ENCODE results near the gene TUBB6. TPM values are rescaled to one million over a fixed set of nuclear protein-coding genes. Genes with fewer than 3 reads are reported as not detected.

Gene TUBB6
- total and polyA plus RNA-seq, 7 experiments from 2014 or later, result 0.70 to 16.5 (median 3.2) TPM

- POLR2A ChIA-PET, result no interaction called here
- no peaks in the 10 kb centered on the region for H3K4me1 ChIP-seq (ENCODE audit: control insufficient read depth in 2 of 2, insufficient read depth in 2 of 2, low read length in 2 of 2)
- Mint-ChIP-seq H3K9me3 (no peaks in the 10 kb centered on the region), H3K4me1 (peaks cover 0 to 3% (median 0%) of the 10 kb centered on the region in 7 donors), H3K27me3 (peaks cover 5 to 41% (median 20%) of the 10 kb centered on the region in 5 donors), H3K27ac (no peak overlapping the region), H3K4me3 (no peak overlapping the region), H3K36me3 (no peaks in the 10 kb centered on the region)
- CTCF ChIA-PET, result no interaction called here
- H3K27me3 ChIP-seq (ENCODE audit: control insufficient read depth in 2 of 2, insufficient read depth in 2 of 2, low read length in 2 of 2), result no peaks in the 10 kb centered on the region
- ATAC-seq (no peak), DNase-seq (no peak)
- H3K27ac ChIP-seq (ENCODE audit: low read depth, low read length), result no peak overlapping the region
- intact Hi-C loops (cut with micrococcal nuclease), result no loop called here
- no peaks in the 10 kb centered on the region for H3K9me3 ChIP-seq (ENCODE audit: control insufficient read depth in 2 of 3, low read length in 3 of 3)
- no peak overlapping the region for H3K4me3 ChIP-seq (ENCODE audit: low read length)
- no peaks in the 10 kb centered on the region for H3K36me3 ChIP-seq (ENCODE audit: control insufficient read depth in 2 of 3, insufficient read depth in 3 of 3, low read length in 3 of 3)
Observed at GRCh38 chr18:12283256-12283655, 24.8 kb upstream of the TUBB6 start.

GRCh38 chr18:12283666-12284065 lies 24.4 kb upstream of the TUBB6 start:
- H3K27ac ChIP-seq (ENCODE audit: low read depth, low read length), result no peak overlapping the region
- ChIA-PET POLR2A (no interaction called here), CTCF (no interaction called here)
- H3K27ac Mint-ChIP-seq, result no peak overlapping the region
- no peaks in the 10 kb centered on the region for H3K9me3 Mint-ChIP-seq
- ATAC-seq (no peak), DNase-seq (no peak)
- H3K36me3 ChIP-seq (ENCODE audit: control insufficient read depth in 2 of 3, insufficient read depth in 3 of 3, low read length in 3 of 3), result no peaks in the 10 kb centered on the region
- no peaks in the 10 kb centered on the region for H3K9me3 ChIP-seq (ENCODE audit: control insufficient read depth in 2 of 3, low read length in 3 of 3)
- no peak overlapping the region for H3K4me3 Mint-ChIP-seq
- H3K4me1 Mint-ChIP-seq, result peaks cover 0 to 3% (median 0%) of the 10 kb centered on the region in 7 donors
- H3K27me3 Mint-ChIP-seq, result peaks cover 9 to 43% (median 25%) of the 10 kb centered on the region in 5 donors
- no peak overlapping the region for H3K4me3 ChIP-seq (ENCODE audit: low read length)
- no peaks in the 10 kb centered on the region for H3K27me3 ChIP-seq (ENCODE audit: control insufficient read depth in 2 of 2, insufficient read depth in 2 of 2, low read length in 2 of 2)
- intact Hi-C loops (cut with micrococcal nuclease), result no loop called here
- H3K36me3 Mint-ChIP-seq, result no peaks in the 10 kb centered on the region
- H3K4me1 ChIP-seq (ENCODE audit: control insufficient read depth in 2 of 2, insufficient read depth in 2 of 2, low read length in 2 of 2), result no peaks in the 10 kb centered on the region

- H3K27me3 ChIP-seq (ENCODE audit: control insufficient read depth in 2 of 2, insufficient read depth in 2 of 2, low read length in 2 of 2), result no peaks in the 10 kb centered on the region
- no peaks in the 10 kb centered on the region for H3K9me3 ChIP-seq (ENCODE audit: control insufficient read depth in 2 of 3, low read length in 3 of 3)
- Mint-ChIP-seq H3K27ac (no peak overlapping the region), H3K4me3 (no peak overlapping the region), H3K27me3 (peaks cover 30 to 68% (median 48%) of the 10 kb centered on the region in 5 donors), H3K9me3 (no peaks in the 10 kb centered on the region), H3K36me3 (no peaks in the 10 kb centered on the region), H3K4me1 (peaks cover 0 to 3% (median 0%) of the 10 kb centered on the region in 7 donors)
- ATAC-seq (no peak), DNase-seq (no peak)
- POLR2A ChIA-PET, result no interaction called here
- H3K27ac ChIP-seq (ENCODE audit: low read depth, low read length), result no peak overlapping the region
- H3K4me1 ChIP-seq (ENCODE audit: control insufficient read depth in 2 of 2, insufficient read depth in 2 of 2, low read length in 2 of 2), result no peaks in the 10 kb centered on the region
- H3K36me3 ChIP-seq (ENCODE audit: control insufficient read depth in 2 of 3, insufficient read depth in 3 of 3, low read length in 3 of 3), result no peaks in the 10 kb centered on the region
- no peak overlapping the region for H3K4me3 ChIP-seq (ENCODE audit: low read length)
- intact Hi-C loops (cut with micrococcal nuclease), result no loop called here
- CTCF ChIA-PET, result interaction anchor here (0.5 kb wide), 1 partner anchor 924 kb away, joined by 5 read pairs; no protein-coding TSS in a partner anchor
Observed at GRCh38 chr18:12287131-12287681, 20.8 kb upstream of the TUBB6 start.

GRCh38 chr18:12287684-12288402 lies 20.2 kb upstream of the TUBB6 start:
- Histone ChIP-seq H3K36me3 (ENCODE audit: control insufficient read depth in 2 of 3, insufficient read depth in 3 of 3, low read length in 3 of 3) (no peaks in the 10 kb centered on the region), H3K27me3 (ENCODE audit: control insufficient read depth in 2 of 2, insufficient read depth in 2 of 2, low read length in 2 of 2) (no peaks in the 10 kb centered on the region), H3K9me3 (ENCODE audit: control insufficient read depth in 2 of 3, low read length in 3 of 3) (no peaks in the 10 kb centered on the region), H3K27ac (ENCODE audit: low read depth, low read length) (no peak overlapping the region), H3K4me3 (ENCODE audit: low read length) (no peak overlapping the region), H3K4me1 (ENCODE audit: control insufficient read depth in 2 of 2, insufficient read depth in 2 of 2, low read length in 2 of 2) (no peaks in the 10 kb centered on the region)
- ChIA-PET POLR2A (no interaction called here), CTCF (interaction anchor here (0.5 kb wide), 1 partner anchor 924 kb away, joined by 5 read pairs; no protein-coding TSS in a partner anchor)
- no peaks in the 10 kb centered on the region for H3K36me3 Mint-ChIP-seq
- ATAC-seq (no peak), DNase-seq (no peak)
- H3K4me1 Mint-ChIP-seq, result peaks cover 0 to 3% (median 0%) of the 10 kb centered on the region in 7 donors
- peaks cover 30 to 64% (median 44%) of the 10 kb centered on the region in 5 donors for H3K27me3 Mint-ChIP-seq
- no peaks in the 10 kb centered on the region for H3K9me3 Mint-ChIP-seq
- peak overlapping the region in 2 of 10 donors; percentile 25 to 50 for H3K4me3 Mint-ChIP-seq
- intact Hi-C loops (cut with micrococcal nuclease), result no loop called here
- no peak overlapping the region for H3K27ac Mint-ChIP-seq

GRCh38 chr18:12288403-12288755 lies 19.7 kb upstream of the TUBB6 start:
- peak overlapping the region in 1 of 10 donors; percentile 50 for H3K4me3 Mint-ChIP-seq
- H3K27ac Mint-ChIP-seq, result no peak overlapping the region
- no peaks in the 10 kb centered on the region for H3K27me3 ChIP-seq (ENCODE audit: control insufficient read depth in 2 of 2, insufficient read depth in 2 of 2, low read length in 2 of 2)
- intact Hi-C loops (cut with micrococcal nuclease), result no loop called here
- ChIA-PET CTCF (no interaction called here), POLR2A (no interaction called here)
- H3K4me1 ChIP-seq (ENCODE audit: control insufficient read depth in 2 of 2, insufficient read depth in 2 of 2, low read length in 2 of 2), result no peaks in the 10 kb centered on the region
- H3K36me3 ChIP-seq (ENCODE audit: control insufficient read depth in 2 of 3, insufficient read depth in 3 of 3, low read length in 3 of 3), result no peaks in the 10 kb centered on the region
- no peak for DNase-seq
- H3K36me3 Mint-ChIP-seq, result no peaks in the 10 kb centered on the region
- H3K9me3 ChIP-seq (ENCODE audit: control insufficient read depth in 2 of 3, low read length in 3 of 3), result no peaks in the 10 kb centered on the region
- H3K4me1 Mint-ChIP-seq, result peaks cover 0 to 3% (median 0%) of the 10 kb centered on the region in 7 donors
- ATAC-seq, result no peak
- no peaks in the 10 kb centered on the region for H3K9me3 Mint-ChIP-seq
- H3K27ac ChIP-seq (ENCODE audit: low read depth, low read length), result no peak overlapping the region
- H3K27me3 Mint-ChIP-seq, result peaks cover 35 to 62% (median 42%) of the 10 kb centered on the region in 5 donors
- no peak overlapping the region for H3K4me3 ChIP-seq (ENCODE audit: low read length)

- CTCF ChIA-PET, result no interaction called here
- POLR2A ChIA-PET, result no interaction called here
Observed at GRCh38 chr18:12290086-12290485, 18.0 kb upstream of the TUBB6 start.

DNA sequence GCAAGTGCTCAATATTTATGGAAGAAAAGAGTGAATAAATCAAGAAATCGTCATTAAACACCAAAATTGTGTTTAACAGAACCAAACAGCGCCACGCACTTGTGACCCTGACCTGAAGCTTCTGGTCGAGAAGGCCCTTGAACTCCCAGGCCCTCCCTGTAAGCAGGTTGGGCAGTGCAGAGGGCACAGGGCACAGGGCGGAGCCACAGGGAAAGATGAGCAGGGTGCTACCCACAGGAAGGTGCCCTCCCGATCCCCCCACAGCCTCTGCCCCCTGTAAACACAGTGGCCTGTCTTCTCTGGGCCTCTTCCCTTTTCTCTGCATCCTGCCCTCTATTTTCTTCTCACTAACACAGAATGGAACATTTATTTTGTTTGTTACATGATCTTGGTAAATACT lies 16.9 kb upstream of the TUBB6 start:
- Mint-ChIP-seq H3K27me3 (peaks cover 29 to 66% (median 43%) of the 10 kb centered on the region in 5 donors), H3K9me3 (peaks cover 0 to 2% (median 0%) of the 10 kb centered on the region in 11 donors), H3K27ac (no peak overlapping the region), H3K4me1 (peaks cover 0 to 3% (median 0%) of the 10 kb centered on the region in 7 donors), H3K4me3 (no peak overlapping the region), H3K36me3 (no peaks in the 10 kb centered on the region)
- no peaks in the 10 kb centered on the region for H3K4me1 ChIP-seq (ENCODE audit: control insufficient read depth in 2 of 2, insufficient read depth in 2 of 2, low read length in 2 of 2)
- no peaks in the 10 kb centered on the region for H3K9me3 ChIP-seq (ENCODE audit: control insufficient read depth in 2 of 3, low read length in 3 of 3)
- ChIA-PET CTCF (no interaction called here), POLR2A (no interaction called here)
- intact Hi-C loops (cut with micrococcal nuclease), result no loop called here
- H3K36me3 ChIP-seq (ENCODE audit: control insufficient read depth in 2 of 3, insufficient read depth in 3 of 3, low read length in 3 of 3), result no peaks in the 10 kb centered on the region
- no peak for DNase-seq
- no peaks in the 10 kb centered on the region for H3K27me3 ChIP-seq (ENCODE audit: control insufficient read depth in 2 of 2, insufficient read depth in 2 of 2, low read length in 2 of 2)
- ATAC-seq, result no peak
- H3K4me3 ChIP-seq (ENCODE audit: low read length), result no peak overlapping the region
- H3K27ac ChIP-seq (ENCODE audit: low read depth, low read length), result no peak overlapping the region

More at GRCh38 chr18:12290086-12290485, 18.0 kb upstream of the TUBB6 start:
- Mint-ChIP-seq H3K27me3 (peaks cover 31 to 66% (median 47%) of the 10 kb centered on the region in 5 donors), H3K4me3 (no peak overlapping the region), H3K4me1 (peaks cover 0 to 3% (median 0%) of the 10 kb centered on the region in 7 donors), H3K9me3 (peaks cover 0 to 2% (median 0%) of the 10 kb centered on the region in 11 donors), H3K27ac (no peak overlapping the region), H3K36me3 (no peaks in the 10 kb centered on the region)
- ATAC-seq (no peak), DNase-seq (no peak)
- H3K9me3 ChIP-seq (ENCODE audit: control insufficient read depth in 2 of 3, low read length in 3 of 3), result no peaks in the 10 kb centered on the region
- no peaks in the 10 kb centered on the region for H3K4me1 ChIP-seq (ENCODE audit: control insufficient read depth in 2 of 2, insufficient read depth in 2 of 2, low read length in 2 of 2)
- no peak overlapping the region for H3K4me3 ChIP-seq (ENCODE audit: low read length)
- H3K36me3 ChIP-seq (ENCODE audit: control insufficient read depth in 2 of 3, insufficient read depth in 3 of 3, low read length in 3 of 3), result no peaks in the 10 kb centered on the region
- intact Hi-C loops (cut with micrococcal nuclease), result no loop called here
- no peaks in the 10 kb centered on the region for H3K27me3 ChIP-seq (ENCODE audit: control insufficient read depth in 2 of 2, insufficient read depth in 2 of 2, low read length in 2 of 2)
- H3K27ac ChIP-seq (ENCODE audit: low read depth, low read length), result no peak overlapping the region
